NCI-H82 treated with DMSO at 0.1 percent for 48 hours (cell line): ENCODE results near the gene PRSS27.

Source experiments
- DNase-seq: peaks from one replicate; lab custom pipeline; 2025; ENCODE audit not compliant: unreplicated experiment; lab: John Stamatoyannopoulos, UW

PRSS27 gene

DNA sequence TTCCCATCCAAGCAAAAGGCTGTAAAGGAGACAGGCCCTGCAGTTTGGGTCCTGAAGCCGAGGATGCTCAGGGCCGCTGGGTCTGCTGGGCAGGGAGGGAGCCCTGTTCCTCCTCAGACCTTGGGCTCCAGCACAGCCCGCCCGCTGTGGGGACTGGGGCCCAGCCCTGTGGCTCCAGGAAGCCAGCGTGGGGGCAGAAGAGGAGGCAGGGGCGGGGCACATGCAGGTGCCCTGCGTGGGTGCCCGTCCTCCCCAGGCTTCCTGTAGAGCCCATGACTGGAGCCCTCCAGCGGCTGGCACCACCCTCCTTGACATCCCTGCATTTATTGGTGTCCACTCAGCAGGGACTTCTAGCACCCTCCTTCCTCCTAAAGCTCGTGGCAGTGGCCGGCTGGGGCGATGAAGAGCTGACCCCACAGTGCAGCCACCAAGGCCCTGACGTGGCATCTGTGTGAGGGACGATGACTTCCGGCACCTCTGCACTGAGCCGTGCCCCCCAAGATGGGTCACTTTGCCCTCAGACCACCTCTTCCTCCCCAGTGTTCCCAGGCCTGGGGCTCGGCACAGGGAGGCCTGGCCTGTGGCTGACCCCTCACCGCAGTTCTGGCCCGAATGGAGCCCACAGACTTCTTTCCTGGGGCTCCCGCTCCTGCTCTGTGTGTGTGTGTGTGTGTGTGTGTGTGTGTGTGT, 9.9 kb downstream of the PRSS27 start:
- no peak for DNase-seq

DNA sequence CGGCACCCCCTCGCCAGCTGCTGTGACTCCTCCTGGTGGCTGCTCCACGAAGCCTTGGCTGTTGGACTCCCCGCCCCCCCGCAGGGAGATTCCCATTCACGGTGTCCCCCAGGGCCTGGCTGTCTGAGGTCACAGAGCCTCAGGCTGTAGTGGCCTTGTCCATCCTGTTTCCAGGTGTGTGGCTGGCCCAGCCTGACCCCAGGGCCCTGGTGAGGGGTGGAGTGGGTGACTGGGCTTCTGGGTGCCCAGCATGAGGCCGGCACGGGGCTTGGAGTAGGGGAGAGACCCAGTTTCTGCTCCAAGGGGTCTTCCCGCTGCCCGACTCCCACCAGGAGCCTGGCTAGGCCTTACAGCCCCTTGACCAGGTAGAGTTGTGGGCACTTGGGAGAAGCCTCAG, 10.4 kb downstream of the PRSS27 start:
- no peak for DNase-seq

DNA sequence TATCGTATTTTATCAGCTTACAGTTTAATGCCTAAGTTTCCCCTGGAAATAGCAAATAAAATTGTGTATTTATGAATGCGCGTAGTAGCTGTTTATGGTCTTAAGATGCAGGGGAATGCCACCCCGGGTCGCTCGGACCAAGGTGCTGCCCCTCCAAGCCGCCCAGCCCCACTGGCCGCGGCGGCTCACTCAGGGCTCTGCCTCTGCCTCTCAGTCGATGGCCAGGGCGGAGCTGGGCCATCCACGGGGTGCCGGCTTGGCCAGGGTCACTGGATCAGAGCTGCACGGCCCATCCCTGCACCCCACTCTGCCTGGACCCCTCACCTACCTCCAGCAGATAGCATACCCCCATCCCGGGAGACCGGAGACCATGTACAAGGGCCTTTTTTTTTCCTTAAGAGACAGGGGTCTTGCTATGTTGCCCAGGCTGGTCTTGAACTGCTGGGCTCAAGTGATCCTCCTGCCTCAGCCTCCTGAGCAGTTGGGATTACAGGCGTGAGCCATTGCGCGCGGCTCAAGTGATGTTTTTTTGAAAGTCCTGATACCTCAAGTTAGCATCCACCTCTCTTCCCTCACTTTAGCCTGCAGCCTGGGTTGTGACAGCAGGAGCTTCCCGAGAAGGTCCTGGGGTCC, 11.0 kb downstream of the PRSS27 start:
- no peak for DNase-seq

DNA sequence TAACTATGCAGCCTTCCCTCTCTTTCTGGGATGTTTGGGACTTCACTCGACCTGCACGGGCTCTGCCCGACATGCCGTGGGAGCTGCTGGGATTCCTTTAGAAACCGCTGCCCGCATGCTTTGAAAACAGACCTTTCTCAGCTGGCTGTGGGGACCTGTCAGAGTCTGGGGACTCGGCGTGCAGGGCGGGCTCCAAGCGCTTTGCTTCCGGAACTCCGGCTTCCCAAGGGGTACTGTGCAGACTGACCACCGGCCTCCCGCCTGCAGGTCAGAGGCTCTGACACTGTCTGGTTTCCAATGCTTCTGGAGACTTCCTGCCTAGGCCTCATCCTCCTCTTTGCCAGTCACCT, 11.8 kb downstream of the PRSS27 start:
- DNase-seq, result no peak

DNA sequence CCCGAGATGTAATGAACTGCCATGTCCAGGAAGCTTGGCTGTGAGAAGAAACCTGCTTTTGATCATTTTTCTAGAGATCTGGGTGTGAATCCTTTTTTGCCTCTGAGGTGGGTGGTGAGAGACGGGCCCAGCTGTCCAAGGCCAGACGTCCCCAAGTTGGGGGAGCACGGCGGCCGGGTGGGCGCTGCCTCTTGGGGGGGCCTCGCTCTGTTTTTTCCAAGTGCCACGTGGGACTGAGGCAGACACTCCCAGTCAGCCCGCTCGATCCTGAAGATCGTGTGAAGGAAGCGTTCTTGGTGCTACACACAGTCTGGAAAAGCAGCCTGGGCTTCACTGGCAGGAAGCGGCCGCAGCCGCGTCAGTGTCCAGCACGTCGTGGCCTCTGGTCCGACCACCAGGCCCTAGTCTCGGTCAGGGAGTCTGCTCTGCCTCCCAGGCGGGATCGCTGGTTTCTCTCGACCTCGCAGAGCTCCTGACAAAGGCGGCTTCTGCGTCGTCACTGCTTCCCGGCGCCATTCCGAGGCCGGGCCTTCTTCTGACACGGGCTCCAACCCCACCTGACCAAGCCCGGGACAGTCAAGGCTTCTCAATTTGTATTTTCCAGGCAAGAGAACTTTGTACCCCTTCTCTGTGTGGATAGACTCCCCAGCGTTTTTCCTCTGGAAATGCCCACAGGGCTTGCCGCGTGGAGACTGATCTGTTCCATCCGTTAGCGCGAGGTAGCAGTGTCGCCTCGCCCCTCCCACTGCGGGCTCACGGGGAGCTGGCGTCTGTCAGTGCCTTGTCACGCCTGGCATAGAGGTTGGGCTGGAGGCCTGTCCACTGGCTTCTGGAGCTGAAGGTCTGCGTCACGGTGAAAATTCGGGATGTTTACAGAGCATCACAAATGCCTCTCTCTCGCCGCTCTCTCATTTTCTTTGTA, 12.4 kb downstream of the PRSS27 start:
- DNase-seq, result no peak

DNA sequence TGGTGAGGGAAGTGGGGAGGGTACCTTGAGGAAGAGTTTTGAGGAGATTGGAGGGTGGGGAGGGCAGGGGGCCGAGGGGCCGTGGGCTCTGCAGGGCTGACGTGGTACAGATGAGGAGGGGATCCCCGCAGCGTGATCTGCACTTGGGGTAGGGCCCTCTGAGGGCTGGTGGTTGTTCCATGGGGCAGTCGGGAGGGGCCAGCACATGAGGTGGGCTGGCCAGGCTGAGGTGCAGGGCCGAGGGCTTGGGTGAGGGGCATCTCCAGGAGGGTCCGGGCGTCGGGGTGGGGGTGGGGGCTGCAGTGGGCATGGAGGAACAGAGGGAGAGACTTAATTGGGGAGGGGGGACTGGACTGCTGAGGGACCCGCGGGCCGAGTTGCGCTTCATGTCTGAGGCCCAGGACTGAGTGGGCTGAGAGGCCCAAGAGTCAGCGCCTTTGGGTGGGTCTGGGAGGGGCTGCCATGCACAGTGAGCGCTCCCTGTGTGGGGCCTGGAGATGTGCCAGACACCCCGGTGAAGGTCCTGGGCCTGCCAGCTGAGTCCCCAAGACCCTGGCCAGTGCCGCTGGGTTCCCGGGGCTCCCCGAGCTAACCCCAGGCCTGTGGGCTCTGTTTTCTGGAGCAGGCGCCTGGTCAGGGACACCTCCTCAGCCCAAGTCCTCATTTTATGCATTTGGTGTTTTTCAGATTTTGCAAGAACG, 13.3 kb downstream of the PRSS27 start:
- DNase-seq, result no peak

DNA sequence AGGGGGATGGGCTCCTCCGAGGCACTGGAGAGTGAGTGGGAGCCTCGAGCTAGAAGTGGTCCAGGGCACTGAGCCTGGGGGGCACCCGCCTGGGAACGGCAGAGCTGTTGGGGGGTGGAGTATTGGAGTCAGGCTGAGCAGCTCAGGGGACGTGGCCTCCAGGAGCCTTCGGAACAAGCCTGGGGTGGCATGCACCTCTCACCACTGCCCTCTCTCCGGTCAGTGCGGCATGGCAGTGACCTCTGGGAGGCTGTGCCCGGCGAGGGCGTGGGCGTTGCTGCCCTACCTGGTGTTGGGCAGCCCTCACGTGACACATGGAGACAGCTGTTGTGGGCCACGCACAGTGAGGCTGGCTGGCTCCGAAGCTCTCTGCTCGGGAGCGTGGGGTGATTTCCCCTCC, 13.9 kb downstream of the PRSS27 start:
- DNase-seq, result no peak

DNA sequence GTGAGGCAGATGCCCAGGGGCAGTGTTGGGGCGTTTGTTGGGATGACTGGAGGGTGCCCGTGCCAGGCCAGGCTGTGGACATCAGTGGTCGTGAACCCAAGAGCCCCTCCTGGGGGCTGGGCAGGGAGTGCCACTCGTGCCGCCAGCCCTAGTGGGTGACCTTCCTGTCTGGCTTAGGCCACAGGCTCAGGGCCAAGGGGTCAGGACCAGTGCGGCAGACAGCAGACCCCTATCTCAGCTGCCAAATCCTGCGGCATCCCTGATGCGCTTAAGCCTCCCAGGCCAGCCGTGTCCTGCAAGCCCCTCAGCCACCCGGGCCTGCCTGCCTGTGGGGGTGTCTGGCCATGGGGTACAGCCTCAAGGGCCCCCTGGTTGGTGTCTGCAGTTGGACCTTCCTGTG, 14.7 kb downstream of the PRSS27 start:
- no peak for DNase-seq

DNA sequence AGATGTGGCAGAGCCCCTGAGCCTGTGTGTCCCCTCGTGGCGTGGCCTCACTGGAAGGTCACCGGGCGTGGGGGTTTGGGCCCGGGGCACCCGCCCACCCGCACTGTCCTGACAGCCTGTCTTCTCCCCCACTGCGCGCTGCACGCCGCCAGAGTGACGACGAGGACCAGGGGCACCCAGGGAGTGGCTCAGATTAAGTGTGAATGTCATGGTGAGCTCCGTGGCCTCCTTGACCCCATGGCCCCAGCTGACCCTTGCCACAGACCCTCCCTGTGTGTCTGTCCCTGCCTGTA, 15.1 kb downstream of the PRSS27 start:
- DNase-seq, result no peak

DNA sequence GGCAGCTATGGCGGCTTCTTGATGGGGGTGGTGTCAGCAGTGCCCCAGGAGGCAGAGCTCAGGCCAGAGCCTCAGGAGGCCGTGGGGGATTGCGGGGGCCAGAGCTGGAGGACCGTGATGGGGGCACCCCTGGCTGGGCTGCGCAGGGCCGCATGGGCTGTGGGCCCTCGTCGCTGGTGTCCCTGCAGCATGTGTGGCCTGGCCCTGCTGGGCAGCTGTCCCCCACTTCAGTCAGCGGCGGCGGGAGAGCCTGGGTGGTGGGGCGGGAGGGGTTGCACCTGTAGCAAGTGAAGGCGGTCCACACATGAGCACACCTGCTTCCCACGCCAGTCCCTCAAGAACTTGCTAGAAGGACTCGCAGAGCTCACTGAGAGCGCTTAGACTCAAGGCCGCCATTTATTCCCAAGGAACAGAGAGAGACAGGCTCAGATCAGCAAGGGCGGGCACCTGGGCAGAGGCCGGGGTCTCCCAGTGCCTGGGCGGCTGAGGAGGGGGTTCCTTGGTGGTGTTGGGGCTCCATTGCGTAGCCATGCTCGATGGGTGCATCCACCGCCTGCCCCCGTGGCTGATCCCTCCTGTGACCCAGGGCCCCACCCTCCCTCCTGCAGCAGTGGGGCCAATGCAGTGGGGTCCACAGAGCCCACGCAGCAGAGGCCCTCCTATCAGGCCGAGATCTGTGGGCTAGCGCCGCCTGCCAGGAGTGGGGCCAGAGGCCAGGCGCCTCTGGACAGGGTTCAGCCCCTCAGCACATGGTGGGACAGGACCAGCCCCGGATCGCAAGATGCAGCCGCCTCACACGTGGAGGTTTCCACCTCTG, 15.7 kb downstream of the PRSS27 start:
- no peak for DNase-seq

DNA sequence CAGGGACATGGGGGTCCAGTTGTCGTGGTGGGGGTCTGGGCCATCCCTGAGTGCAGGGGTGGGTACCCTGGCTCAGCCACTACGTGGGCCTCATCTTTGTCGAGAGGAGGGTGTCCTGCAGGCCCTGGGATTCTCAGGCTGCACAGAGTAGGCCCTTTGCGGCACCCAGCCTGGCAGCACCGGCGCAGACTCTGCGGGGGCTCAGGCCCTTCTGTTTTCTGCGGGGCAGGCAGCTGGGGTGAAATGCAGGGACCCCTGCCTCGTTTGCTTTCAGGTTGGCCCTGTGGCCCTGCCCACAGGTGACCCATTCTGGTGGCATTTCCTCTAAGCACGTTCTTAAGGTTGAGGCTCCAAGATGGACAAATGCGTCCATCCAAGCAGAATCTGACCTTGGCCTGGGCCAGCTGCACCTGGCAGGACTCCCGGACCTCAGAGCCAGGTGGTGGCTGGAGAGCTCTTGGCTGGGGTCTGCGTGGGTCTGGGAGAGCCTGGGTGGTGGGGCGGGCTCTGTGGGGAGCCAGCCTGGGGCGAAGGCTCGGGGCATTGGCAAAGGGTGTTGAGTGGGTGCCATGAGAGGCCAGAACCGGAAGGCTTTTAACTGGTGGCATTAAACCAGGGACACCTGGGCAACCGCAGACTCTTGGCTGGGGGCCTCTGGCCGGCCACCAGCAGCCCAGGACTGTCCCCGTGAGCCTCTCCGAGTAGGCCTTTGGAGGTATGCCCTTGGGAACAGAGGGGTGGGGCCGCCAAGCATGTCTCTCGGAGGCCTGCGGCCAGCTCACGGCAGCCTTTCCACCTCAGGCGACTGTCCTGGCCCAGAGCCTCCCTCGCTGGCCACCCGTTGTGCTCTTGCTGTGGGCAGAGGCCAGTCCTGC, 16.9 kb downstream of the PRSS27 start:
- no peak for DNase-seq

DNA sequence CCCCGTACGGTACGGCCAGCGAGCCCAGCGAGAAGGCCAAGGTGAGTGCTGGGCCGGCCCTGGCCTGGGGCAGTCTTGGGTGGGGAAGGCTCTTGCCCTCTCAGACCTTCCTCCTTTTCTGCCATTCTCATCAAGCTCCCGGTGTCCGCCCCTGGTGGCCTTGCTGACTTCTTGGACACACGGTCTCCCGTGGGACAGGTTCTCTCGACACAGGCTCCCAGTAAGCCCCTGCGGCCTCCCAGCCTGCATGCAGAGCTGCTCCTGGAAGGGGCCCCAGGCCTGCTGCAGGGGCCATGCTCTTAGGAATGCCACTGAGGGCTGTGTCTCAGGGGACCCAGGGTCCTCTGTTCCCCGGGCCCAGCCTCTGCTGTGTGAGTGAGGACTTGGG, 17.6 kb downstream of the PRSS27 start:
- DNase-seq, result no peak

DNA sequence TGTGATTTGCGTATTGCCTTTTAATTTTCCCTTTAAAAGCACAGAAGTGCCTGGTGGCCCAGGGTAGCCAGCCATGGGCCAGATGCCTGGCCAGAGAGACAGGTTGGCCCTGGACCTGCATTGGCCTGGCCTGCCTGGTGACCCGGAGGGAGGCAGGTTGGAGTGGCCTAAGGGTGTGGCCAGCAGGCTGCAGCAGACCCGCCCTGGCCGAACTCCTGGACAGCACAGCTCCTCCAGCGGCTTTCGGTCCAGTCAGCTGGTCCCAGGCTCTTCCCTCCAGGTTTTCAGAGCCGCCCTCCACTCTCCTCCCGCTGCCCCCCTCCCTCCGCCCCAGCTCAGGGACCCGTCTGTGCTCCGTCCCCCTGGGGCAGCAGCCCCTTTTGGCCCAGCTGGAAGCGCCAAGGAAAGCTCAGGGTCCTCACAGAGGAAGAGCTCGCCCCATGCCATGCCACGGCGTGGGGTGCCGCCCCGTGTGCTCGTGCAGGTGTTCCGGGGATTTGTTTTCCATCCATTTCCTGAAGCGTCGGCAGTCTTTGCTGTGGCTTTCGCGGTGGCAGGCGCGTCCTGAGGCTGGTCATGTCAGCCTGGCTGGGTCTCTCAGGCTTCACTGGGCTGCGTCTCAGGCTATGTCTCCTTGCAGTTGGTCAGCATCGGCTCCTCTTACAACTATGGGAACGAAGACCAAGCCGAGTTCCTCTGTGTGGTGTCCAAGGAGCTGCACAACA, 18.1 kb downstream of the PRSS27 start:
- no peak for DNase-seq

DNA sequence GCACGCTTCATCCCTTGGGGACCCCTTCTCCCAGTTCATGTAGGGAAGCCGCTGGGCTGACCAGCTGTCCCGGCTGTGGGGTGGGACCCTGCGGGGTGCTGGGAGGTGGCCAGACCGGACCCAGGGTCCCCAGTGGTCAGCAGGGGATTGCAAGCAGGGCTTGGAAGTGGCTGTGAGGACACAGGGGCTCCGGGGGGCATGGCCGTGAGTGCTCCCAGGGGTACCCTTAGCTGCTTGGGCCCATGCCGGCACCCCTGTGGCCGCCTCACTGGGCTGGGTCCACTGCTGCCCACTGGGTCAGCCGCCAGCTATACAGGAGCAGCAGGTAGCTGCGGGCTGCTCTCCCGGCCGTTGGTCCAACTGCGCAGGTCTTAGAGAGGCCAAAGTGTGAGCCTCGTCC, 18.8 kb downstream of the PRSS27 start:
- no peak for DNase-seq

DNA sequence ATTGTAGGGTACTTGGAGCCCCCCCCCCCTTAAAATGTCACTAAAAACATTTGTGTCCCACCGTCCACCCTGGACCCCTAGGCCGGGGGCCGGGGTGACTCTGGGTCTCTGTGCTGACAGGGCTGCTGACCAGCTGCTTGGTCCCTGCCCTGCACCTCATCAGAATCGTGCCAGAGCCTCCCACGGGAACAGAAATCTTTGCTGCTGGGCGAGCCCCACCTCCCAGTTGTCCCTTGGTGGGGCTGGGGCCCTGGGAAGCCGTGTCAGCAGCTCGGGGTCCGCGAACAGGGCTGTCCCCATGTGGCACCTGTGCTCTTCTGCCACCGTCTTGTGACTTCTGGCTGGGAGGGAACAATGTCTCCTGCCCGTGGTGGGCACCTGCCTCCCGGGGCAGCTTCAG, 19.2 kb downstream of the PRSS27 start:
- DNase-seq, result no peak

DNA sequence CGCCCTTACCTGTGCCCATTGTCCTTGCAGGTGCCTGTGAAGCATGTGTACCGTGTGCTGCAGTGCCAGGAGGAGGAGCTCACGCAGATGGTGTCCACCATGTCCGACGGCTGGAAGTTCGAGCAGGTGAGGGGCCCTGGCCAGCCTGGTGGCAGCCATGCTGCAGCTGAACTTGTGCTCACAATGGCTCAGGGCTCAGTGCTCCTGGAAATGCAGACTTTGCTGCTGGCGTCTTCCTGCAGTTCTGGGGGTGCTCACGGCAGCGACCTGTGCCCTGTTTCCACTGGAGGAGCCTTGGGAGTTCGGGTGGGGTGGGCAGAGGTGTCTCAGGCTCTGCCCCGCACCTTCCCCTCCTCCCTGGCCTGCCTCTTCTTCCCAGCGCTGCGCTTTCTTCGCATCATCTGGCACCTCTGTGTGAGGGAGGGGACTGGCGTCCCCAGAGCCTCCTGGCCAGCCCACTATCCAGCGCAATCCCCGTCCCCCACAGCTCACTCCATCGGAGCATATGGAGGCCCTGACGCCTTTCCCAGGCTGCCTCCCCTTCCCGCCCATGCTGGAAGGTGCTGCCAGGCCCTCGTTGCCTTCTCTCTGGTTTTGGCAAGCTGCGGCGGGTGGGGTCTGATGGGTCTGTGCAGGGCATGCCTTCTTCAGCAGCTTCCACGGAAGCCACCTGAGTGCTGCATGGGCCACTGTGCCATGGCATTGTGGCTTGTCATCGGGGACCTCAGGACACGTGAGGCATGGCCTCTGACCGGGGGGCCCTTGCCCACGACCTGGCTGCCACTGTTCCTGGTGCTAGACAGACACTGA, 20.0 kb downstream of the PRSS27 start:
- DNase-seq, result no peak

DNA sequence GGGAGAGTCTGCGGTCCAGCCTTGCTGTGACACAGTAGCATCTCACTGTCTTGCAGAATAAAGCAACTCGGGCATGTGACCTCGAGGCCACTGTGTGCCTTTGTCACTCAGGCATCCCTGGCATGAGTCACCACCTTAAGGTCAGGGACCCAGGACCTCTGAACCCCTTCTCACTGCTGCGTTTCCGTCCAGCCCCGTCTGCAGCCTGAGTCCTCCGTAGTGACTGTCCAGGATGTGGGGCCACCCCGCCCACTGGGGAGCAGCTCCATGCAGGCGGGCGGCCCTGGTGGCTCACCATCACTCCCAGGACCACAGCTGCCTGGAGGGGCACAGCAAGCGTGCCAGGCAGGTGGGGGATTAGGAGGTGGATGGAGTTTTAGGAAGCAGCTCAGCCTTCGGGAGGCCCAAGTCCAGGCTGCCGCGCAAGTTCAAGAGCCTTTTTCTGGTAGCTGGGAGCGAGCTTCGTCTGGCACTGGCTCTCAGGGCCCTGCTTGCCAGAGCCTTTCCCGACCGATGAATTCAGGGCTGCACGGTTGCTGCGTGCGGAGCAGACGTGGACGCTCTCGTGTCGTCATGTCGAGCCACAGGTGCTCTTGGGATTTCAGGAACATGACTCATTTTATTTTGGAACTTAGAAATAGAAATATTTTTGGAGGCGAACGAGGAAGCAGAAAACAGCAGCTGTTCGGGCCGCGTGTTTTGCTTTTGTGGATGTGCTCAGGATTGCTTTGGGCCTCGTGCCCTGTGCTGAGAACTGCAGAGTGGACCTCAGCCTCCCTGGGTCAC, 20.9 kb downstream of the PRSS27 start:
- DNase-seq, result no peak
